GM19238 (cell line): ENCODE measurements around the gene IRGC.

Source experiments
- DNase-seq: peaks from one replicate; pipeline ENCODE4 v3.0.0; 2011; ENCODE audit warnings: low spot score; ENCODE audit not compliant: insufficient read length

IRGC gene

DNA sequence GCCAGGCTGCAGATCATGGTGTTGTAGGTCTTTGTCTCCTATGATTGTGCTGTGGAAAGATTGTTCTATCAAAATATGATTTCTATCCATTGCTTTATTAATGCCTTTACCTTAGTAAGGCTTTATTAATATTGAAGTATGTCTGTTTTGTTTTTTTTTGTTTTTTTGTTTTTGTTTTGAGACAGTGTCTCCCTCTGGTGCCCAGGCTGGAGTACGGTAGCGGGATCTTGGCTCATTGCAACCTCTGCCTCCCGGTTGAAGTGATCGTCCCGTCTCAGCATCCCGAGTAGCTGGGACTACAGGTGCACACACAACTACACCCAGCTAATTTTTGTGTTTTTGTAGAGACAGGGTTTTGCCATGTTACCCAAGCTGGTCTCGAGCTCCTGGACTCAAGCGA, 7.7 kb downstream of the IRGC start:
- DNase-seq = no peak

DNA sequence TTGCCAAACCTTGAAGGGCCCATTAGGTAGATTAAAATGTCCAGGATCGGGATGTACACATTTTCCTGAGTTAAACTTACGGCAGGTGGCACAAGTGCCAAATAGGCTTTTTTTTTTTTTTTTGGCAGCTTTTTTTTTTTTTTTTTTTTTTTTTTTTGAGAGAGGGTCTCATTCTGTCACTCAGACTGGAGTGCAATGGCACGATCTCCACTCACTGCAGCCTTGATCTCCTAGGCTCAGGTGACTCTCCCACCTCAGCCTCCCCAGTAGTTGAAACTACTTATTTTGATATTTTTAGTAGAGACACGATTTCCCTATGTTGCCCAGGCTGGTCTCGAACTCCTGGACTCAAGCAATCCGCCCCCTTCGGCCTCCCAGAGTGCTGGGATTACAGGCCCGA, 9.0 kb downstream of the IRGC start:
- DNase-seq = no peak

DNA sequence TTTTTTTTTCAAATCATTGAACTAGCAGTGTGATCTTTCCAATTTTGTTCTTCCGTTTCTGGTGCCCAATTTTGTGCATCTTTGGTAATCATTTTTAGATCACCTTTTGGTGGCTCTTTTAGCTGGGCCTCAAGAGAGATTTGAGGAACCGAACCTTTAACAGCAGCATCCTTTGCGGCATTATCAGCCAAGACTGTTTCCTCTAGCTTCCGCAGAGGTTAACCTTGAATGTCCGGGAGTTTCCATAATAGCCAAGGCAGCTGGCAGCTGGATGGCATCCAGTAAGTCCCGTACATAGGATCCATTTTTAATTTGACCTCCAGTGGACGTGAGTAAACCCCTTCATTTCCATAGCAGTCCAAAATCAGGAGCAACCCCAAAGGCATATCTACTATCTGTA, 9.6 kb downstream of the IRGC start:
- peak; percentile 49 for DNase-seq

DNA sequence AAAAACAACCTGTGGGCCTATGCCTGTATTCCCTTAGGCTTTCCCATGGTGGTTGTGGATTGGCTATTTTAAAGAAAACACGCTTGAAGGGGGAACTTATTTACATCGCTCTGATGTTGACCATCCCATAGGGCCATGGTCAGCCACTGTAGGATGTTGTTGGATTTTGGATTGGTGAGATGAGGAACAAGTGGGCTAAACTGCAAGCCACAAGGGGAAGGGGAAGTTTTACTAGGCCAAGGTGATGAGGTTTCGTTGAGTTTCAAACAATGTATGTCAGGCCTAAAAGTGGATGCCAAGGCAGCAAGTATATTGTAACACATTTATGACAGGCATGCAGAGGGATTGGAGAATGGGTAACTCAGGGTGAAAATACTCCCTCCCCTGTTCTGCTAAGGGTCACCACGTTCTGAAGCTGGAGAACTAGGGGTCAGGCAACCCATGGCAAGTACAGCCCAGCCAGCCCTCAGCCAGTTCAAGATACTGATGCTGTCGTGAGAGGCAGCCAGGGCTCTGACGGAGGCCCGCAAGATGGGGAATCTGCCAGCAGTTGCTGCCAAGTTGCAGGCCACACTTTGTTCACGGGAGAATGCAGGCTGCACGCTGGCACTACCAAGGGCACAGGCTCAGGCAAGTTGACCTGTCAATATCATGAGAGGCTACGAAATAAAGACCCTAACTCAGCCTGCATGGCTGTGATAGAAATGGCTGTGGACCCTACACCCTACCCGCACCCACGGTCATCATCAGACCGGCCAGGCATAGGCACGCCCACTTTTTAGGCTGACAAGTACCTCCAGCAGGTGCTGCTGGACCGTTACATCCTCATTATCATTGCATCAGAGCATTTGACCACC, 11.1 kb downstream of the IRGC start:
- DNase-seq = no peak

DNA sequence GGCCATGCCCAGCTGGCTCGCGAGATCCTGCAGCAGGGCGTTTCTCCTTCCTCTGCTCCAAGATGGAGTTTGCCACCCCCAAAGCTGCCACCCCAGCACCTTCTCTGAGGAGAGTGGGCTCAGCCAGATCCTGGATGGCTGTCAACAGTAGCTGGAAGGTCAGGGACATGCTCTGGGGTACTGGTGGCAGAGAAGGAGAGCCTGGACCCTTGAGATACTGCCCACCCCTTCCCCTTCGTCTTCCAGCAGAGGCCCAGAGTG, 11.6 kb downstream of the IRGC start:
- no peak for DNase-seq

DNA sequence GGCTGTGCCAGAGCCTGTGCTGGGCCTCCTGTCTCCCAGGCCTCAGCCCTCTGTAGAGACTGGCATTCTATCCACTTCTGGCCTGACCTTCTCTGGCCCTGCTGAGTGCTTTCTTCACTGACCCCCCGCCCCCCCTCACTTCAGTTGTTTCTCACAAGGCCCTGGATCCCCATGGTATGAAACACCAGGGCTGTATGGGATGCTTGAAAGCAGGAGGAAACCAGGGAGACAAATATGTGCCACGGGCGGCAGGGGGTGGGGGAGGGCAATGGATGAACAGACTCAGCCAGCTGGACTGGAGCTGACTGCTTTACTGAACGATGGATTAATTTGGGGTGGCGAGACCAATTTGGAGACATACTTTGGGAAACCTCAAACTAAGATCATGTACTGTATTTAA, 14.0 kb downstream of the IRGC start:
- no peak for DNase-seq

DNA sequence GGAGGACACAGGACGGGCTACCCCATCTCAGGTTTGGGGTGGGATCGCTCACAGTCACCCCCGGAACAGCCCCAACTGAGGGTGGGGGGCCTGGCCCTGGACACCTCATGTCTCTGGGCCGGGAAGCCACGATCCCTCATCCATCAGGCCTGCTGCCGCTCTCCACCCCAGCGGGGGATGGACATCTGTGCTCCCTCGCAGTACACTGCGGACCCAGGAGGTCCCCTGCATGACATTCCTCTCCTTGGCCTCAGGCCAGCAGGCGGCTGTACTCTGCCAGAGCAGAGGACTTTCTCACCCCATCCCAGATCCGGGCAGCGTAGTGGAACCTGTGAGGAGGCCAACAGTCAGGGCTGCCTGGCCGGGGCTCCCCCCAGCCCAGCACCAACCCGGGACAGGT, 15.5 kb downstream of the IRGC start:
- DNase-seq = no peak

DNA sequence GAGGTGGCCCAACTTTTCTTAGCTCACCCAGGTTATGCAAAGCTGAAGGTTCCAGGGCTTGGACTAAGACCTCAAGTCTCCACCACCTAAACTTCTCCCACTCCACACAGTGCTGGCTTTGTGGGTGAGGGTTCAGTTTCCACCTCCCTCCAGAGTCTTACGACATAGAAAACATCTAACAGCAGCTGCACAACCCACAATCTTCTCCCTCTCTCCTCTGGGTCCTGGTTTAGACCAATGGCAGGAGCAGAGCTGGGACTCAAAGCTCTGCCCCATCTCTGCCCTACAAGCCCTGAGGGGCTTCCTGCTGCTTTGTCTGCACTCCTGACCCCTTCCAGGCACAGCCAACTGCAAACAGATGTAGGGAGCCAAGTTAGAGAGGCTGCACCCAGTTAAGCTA, 16.0 kb downstream of the IRGC start:
- no peak for DNase-seq

DNA sequence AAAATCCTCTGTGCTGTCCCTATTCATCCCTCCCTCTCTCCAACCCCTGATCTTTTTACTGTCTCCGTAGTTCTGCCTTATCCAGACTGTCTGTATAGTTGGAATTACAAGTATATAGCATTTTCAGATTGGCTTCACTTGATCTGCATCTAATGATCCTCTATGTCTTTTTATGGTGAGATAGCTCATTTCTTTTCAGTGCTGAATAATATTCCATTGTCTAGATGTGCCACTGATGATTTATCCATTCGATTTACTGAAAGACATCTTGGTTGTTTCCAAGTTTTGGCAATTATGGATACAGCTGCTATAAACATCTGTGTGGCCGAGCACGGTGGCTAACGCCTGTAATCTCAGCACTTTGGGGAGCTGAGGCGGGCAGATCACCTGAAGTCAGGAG, 19.1 kb downstream of the IRGC start:
- no peak for DNase-seq

DNA sequence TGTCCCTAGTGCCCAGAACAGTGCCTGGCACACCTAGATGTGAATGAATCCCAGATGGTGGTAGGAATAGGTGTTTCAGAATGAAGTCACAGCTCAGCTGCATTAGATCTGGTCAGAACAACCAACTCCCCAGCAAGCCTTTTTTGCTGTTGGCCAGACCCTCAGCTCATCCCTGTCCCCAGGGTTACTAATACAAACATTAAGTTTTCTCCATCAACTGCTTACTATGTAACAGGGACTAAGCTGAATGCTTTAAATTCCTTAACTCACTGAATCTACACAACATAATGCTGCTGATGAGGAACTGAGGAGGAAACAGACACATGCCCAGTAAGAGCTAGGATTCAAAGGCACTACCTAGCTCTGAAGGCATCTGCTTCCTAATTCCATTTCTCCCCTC, 20.1 kb downstream of the IRGC start:
- no peak for DNase-seq

DNA sequence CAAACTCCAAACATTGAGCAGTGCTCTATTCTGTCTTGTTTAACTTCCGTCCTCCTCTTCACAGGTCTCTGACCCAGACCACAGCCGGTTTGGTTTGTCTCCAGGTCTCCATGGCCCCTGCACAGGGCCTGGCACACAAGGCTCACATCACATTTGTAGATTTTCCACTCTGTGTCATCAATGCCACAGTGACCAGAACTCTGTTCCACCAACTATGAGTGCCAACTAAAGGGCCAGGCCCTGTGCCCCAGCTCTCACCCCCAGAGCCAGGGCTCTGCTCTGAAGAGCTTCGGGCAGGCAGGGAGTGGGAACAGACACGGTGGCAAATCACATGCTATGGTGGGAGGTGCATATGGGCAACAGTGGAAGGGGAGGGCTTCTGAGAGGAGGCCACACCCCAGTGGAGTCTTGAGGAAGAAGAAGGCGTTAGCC, 22.9 kb downstream of the IRGC start:
- no peak for DNase-seq

DNA sequence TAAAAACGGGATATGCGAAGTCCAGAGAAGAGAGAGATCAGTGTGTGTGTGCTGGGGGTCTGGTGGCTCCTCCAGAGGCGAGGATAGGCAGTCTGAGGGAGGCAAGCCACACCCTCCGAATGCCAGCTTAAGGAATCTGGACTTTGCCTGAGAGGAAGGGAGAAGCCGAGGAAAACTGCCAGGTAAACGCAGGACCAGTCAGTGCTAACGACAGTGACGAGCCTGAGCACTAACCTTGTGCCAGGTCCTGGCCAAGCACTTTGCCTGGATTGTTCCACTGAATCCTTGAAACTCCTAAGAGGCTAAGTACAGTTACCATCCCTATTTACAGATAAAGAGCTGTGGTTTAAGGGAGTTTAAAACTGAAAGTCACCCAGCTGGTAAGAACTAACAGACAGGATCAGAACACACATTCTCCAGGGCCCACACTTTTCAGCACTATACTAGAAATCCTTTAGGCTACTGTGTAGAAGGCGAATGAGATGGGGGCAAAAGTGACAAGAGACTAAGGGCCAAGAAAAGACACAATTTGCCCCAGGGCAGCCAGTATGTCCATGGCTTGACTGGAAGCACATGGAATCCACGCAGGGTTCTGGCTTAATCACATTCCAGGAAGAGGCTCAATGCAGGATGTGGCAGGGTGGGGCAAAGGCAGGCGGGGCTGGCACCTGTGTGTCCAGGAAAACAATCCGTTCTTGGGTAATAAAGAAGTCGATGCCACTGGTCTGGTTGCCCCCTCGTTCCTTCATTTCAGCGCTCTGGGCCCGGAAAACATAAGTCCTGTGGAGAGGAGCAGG, 23.8 kb downstream of the IRGC start:
- no peak for DNase-seq

DNA sequence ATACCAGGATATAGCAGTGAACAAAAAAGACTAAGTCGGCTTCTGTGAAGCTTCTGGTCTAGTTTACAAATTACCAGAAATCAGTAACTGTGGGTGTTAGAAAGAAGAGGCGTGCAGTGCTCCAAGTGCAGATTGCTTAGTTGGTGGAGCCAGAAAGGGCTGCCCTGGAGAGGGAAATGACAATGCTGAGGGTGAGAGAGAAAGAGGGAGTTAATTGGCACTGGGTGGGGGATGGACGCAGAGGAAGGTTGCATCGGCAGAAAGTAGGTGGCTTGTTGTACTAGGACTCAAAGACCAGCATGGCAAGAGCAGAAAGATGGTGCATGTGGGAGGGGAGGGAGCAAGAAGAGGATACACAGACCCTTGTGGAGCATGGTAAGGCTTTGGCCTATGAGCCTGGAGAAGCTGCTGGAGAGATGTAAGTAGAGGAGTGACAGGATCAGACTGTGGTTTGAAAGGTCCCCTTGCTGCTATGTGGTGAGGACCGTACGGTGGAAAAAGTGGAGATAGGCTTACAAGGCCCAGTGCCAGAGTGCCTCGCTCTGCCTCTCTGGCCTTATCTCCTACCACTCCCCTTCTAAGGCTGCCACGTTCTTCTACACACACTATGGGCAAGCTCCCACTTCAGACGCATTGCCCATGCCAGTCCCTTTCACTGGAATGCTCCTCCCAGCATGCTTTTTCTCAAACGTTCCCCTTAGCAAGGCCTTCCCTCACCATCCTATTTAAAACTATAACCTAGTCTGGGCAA, 25.4 kb downstream of the IRGC start:
- DNase-seq = no peak

DNA sequence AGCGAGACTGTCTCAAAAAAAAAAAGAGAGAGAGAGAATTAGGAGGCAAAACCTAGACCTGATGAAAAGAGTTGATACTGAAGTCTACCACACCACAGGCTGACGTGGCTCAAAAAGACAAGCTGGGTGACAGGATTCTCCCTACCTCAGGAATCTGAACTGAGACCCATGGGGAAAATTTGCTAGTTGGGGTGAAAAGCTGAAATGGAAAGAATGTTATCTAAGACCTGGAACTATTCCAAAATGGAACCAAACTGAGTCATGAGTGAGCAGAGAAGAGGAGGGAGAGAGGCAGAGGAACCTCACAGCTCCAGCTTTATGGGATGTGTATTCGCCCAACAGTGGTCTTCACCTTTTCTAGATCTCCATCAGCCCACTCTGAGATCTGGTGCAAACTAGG, 27.2 kb downstream of the IRGC start:
- DNase-seq = no peak

DNA sequence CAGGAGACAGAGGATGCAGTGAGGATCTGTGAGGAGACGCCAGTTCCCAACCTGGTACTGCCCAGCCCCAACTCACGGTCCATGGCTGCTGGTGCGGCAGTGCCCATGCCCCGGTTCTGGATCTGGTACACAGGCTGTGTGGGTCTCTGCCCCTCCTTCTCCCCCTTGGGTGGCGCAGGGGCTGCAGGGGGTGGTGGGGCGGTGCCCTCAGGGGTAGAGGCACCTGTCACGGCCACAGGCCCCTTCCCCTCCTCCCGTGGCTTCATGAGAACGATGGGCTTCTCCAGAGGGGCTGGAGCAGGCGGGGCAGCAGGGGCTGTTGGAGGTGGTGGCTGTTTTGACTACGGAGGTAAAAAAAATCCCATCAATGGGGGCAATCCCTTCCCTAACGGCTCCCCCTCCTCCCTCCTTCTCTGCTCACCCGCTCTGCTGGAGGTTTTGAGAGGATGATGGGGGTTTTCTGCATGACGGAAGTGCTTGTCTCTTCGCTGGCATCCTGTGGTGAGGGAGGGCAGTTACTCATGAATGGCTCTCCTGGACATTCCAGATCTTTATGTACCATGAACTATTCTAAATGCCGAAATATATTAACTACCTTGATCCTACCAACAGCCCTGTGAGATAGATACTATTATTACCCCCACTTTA, 31.8 kb downstream of the IRGC start:
- DNase-seq = no peak

DNA sequence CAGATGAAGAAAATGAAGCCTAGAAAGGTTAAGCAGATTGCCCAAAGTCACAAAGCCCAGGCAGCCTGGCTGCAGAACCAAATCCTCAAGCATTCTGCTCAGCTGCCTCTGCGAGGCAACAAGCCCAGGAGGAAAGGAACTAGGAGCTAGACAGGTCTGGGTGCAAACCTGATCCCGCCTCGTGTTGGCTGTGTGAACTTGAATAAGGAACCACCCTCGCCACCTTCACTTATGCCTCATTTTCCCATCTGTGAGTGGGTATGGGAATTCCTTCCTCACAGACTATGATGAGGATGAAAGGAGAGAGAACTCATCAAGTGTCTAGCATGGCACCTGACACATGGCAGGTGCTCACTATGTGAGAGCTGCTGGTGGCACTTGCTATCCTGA, 32.3 kb downstream of the IRGC start:
- DNase-seq = no peak

DNA sequence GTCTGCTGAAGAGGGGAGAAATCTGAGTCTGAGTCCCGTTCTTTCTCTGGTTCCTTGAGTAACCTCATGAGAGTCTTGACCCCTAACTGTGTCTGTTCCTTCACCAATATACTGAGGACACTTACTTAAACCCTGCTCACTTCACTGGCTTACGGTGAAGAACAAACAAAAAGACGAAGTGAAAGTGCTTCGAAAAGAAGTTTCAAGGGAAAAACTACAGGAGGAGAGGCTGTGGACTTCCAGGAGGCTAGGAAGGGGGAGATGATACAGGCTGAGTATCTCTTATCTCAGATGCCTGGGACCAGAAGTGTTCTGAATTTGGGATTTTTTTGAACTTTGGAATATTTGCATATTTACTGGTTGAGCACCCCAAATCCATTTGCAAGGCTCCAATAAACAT, 32.8 kb downstream of the IRGC start:
- no peak for DNase-seq

DNA sequence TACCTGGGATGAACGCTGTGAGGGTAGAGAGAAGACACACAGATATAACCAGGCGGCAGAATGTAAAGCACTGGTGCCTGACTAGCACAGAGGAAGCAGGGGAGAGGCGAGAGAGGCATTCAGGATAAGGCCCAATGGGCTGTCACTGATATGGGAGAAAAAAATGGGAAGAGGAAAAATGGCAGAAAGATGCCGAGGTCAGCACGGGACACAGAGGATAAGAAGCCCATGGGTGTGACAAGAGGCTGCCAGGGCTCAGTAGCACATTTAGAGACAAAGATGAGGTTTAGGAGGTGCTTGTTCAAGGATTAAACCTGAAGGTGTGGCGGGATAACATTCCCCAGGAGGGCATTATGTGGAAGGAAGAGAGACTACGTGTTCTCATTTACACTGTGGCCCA, 33.3 kb downstream of the IRGC start:
- no peak for DNase-seq

DNA sequence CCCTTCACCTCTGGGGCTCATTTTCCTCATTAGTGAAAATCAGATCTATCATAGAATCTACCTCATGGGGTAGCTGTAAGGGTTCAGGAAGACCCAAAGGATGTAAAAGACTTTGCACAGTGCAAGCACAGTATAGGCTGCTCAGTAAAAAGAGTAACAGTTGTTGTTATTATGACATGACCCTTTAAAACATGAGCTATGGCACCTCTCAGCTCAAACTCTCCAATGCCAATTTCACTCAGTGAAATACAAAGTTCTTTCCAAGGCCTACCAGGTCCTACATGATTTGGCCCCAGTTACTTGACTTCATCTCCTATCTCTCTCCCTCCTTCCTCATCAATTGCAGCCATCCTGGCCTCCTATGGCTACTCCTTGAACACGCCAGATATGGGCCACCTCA, 34.0 kb downstream of the IRGC start:
- no peak for DNase-seq

DNA sequence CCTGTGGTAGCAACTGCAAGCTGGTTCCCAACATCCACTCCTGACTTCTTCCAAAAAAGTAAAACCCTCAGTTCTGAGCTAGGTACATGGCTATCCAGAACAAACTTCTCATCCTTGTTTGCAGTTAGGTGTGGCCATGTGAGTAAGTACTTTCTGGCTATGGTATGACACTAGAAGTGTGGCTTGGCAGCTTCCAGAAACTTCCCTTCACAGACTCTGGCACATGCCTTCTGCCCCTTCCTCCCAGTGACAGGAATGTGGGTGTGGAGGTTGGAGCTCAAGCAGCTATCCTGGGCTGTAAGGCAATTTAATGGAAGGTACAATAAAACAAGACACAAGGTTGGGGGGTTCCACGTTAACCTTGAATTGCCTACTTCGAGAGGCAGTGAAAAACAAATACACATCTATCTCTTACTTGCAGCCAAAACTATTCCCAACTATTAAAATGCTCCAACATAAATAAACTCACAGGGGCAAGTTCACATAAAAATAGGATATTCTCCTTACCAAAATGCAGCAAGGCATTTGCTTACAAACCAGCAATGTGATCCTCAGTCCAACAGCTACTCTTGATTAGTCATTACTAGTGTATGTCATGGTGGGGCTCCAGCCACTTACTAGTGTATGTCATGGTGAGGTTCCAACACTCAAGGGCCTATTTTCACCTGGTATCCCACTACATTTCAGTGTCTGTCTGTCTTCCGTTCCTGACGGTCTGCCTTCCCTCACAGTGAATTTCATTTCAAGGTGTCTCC, 35.8 kb downstream of the IRGC start:
- DNase-seq = no peak

DNA sequence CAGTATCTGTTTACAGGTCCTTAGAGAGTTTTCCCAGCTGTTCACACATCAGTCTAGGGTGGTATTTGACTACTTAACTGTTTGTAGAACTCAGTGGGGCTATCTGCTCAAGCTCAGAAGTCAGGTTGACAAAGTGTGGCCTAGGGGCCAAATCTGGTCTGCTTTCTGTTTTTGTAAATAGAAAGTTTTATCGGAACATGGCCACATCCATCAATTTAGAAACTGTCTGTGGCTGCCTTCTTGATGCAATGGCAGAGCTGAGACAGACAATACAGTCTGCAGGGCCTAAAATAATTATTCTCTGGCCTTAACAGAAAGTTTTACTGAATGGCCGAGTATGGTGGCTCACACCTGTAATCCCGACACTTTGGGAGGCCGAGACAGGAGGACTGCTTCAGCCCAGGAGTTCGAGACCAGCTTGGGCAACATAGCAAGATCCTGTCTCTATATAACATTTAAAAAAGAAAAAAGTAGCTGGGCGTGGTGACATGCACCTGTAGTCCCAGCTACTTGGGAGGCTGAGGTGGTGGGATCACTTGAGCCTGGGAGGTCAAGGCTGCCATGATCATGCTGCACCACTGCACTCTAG, 36.5 kb downstream of the IRGC start:
- no peak for DNase-seq
